Panc1 (cell line): ENCODE data around the gene TBC1D16. TPM values are rescaled to one million over a fixed set of nuclear protein-coding genes. Genes with fewer than 3 reads are reported as not detected.

Source experiments
- ATAC-seq: fragments of 200-7000 bp; cut with Tn5 transposase; 2 replicates; pipeline ENCODE4 v1.9.1; 2020; ENCODE audit warnings: mild to moderate bottlenecking, moderate library complexity
- BruUV-seq: library from RNA; stranded (reverse); fragments of 400-500 nt; replicated peaks from 2 replicates; lab custom pipeline; 2021; lab: Mats Ljungman, UMichigan
- CTCF ChIA-PET: fragments of 300-600 bp; sonication (Branson Sonifier 250); formaldehyde crosslinking; loops from one replicate; lab custom pipeline; 2022; ENCODE audit warnings: antibody characterized with exemption; lab: Charles Lee
- POLR2A ChIA-PET: fragments of 300-600 bp; sonication (Branson Sonifier 250); formaldehyde crosslinking; loops from one replicate; lab custom pipeline; 2022; ENCODE audit warnings: antibody characterized with exemption; lab: Charles Lee
- DNase-seq: peaks from one replicate; pipeline ENCODE4 v3.0.0-alpha.2; 2010; ENCODE audit warnings: low read depth, low spot score
- H3K27ac ChIP-seq: 2 replicates; pipeline ENCODE4 v1.5.1; 2011; ENCODE audit warnings: mild to moderate bottlenecking, low read length, inconsistent platforms
- H3K27me3 ChIP-seq: fragments of 200-500 bp; sonication (Bioruptor generic); 2 replicates; pipeline ENCODE4 v1.6.0; 2014; ENCODE audit warnings: low read length, inconsistent platforms; ENCODE audit not compliant: control insufficient read depth, insufficient read depth
- H3K36me3 ChIP-seq: fragments of 200-500 bp; sonication (Bioruptor generic); 2 replicates; pipeline ENCODE4 v1.5.1; 2014; ENCODE audit warnings: inconsistent platforms, mild to moderate bottlenecking, low read length, moderate library complexity; ENCODE audit not compliant: control insufficient read depth, insufficient read depth
- H3K4me1 ChIP-seq: 2 replicates; pipeline ENCODE4 v1.5.1; 2011; ENCODE audit warnings: inconsistent platforms, mild to moderate bottlenecking, low read length, moderate library complexity; ENCODE audit not compliant: control insufficient read depth, insufficient read depth
- H3K4me3 ChIP-seq, 2 experiments: 2 replicates each; pipeline ENCODE4 v1.5.1; 2011 to 2012; ENCODE audit warnings: low read depth in 2 of 2, low read length in 2 of 2, mild to moderate bottlenecking in 2 of 2, inconsistent platforms in 1 of 2, moderate library complexity in 1 of 2
- H3K9me3 ChIP-seq: fragments of 200-500 bp; sonication (Bioruptor generic); 2 replicates; pipeline ENCODE4 v1.5.1; 2014; ENCODE audit warnings: low read depth, mild to moderate bottlenecking, inconsistent platforms, low read length, moderate library complexity; ENCODE audit not compliant: control insufficient read depth, insufficient read depth
- CTCF ChIP-seq: fragments of 450-650 bp; IDR thresholded peaks from 2 replicates; pipeline ENCODE4 v1.5.1; 2017; ENCODE audit warnings: mild to moderate bottlenecking
- POLR2AphosphoS5 ChIP-seq: IDR thresholded peaks from 2 replicates; pipeline ENCODE4 v1.6.1; 2012; ENCODE audit warnings: mild to moderate bottlenecking, low read depth, low read length, moderate library complexity
- SIN3A ChIP-seq: IDR thresholded peaks from 2 replicates; pipeline ENCODE4 v1.6.1; 2012; ENCODE audit warnings: low read depth, mild to moderate bottlenecking, low read length, moderate library complexity, borderline replicate concordance; ENCODE audit not compliant: insufficient read depth
- TCF7L2 ChIP-seq: IDR thresholded peaks from 2 replicates; pipeline ENCODE4 v1.6.1; 2011; ENCODE audit warnings: mild to moderate bottlenecking, low read depth, low read length, inconsistent platforms
- in situ Hi-C: cut with HindIII; loops from 2 replicates; pipeline ENCODE4 v1.10.0; 2016; ENCODE audit warnings: low sequenced_read_pairs, low pct_unique_long_range_greater_than_20kb
- intact Hi-C: fragments of 100-400 bp; cut with micrococcal nuclease; formaldehyde crosslinking; loops from one replicate; pipeline ENCODE4 v1.10.0; 2022; ENCODE audit not compliant: unreplicated experiment
- total RNA-seq: library from RNA; stranded (reverse); gene quantifications from one replicate; pipeline ENCODE4 v1.2.1, GENCODE V29; 2021; ENCODE audit not compliant: unreplicated experiment
- TF ChIP-seq, protein P1 (sequence below), 2 experiments: IDR thresholded peaks; 2 replicates each; pipeline ENCODE4 v1.6.1; 2011 to 2012; ENCODE audit warnings: low read depth in 2 of 2, control low read depth in 1 of 2, low read length in 1 of 2, mild to moderate bottlenecking in 1 of 2, moderate library complexity in 1 of 2; ENCODE audit not compliant: insufficient read depth in 1 of 2

TBC1D16 gene
- total RNA-seq, 1 experiment from 2014 or later = 41.6 TPM

GRCh38 chr17:79914813-79915740 lies 120.6 kb downstream of the TBC1D16 start:
- ATAC-seq (no peak), DNase-seq (no peak)
- Histone ChIP-seq H3K27ac (no peak overlapping the region), H3K4me3 (no peak overlapping the region), H3K4me1 (peaks cover 26% of the 10 kb centered on the region), H3K27me3 (no peaks in the 10 kb centered on the region), H3K9me3 (no peaks in the 10 kb centered on the region), H3K36me3 (no peaks in the 10 kb centered on the region)
- ChIA-PET CTCF (interaction anchor here (1.1 kb wide), 1 partner anchor 80 kb away, joined by 3 read pairs; no protein-coding TSS in a partner anchor), POLR2A (no interaction called here)
- BruUV-seq = no TSS peak
- TF ChIP-seq, protein P1, sequence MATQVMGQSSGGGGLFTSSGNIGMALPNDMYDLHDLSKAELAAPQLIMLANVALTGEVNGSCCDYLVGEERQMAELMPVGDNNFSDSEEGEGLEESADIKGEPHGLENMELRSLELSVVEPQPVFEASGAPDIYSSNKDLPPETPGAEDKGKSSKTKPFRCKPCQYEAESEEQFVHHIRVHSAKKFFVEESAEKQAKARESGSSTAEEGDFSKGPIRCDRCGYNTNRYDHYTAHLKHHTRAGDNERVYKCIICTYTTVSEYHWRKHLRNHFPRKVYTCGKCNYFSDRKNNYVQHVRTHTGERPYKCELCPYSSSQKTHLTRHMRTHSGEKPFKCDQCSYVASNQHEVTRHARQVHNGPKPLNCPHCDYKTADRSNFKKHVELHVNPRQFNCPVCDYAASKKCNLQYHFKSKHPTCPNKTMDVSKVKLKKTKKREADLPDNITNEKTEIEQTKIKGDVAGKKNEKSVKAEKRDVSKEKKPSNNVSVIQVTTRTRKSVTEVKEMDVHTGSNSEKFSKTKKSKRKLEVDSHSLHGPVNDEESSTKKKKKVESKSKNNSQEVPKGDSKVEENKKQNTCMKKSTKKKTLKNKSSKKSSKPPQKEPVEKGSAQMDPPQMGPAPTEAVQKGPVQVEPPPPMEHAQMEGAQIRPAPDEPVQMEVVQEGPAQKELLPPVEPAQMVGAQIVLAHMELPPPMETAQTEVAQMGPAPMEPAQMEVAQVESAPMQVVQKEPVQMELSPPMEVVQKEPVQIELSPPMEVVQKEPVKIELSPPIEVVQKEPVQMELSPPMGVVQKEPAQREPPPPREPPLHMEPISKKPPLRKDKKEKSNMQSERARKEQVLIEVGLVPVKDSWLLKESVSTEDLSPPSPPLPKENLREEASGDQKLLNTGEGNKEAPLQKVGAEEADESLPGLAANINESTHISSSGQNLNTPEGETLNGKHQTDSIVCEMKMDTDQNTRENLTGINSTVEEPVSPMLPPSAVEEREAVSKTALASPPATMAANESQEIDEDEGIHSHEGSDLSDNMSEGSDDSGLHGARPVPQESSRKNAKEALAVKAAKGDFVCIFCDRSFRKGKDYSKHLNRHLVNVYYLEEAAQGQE (IDR thresholded peaks at IDR 0.05; ENCODE audit: insufficient read depth in 1 of 2, low read depth in 2 of 2, low read length in 1 of 2) = no peak
- TF ChIP-seq TCF7L2 (no peak), POLR2AphosphoS5 (no peak), SIN3A (no peak), CTCF (no peak)
- in situ Hi-C loops = no loop called here
- intact Hi-C loops = loop anchor here (10.0 kb wide), 1 partner anchor 70 kb away; no protein-coding TSS in a partner anchor

GRCh38 chr17:79913896-79914812 lies 121.5 kb downstream of the TBC1D16 start:
- Histone ChIP-seq H3K36me3 (no peaks in the 10 kb centered on the region), H3K4me3 (no peak overlapping the region), H3K27me3 (no peaks in the 10 kb centered on the region), H3K27ac (no peak overlapping the region), H3K4me1 (peaks cover 19% of the 10 kb centered on the region), H3K9me3 (no peaks in the 10 kb centered on the region)
- POLR2A ChIA-PET = no interaction called here
- no peak for ATAC-seq
- intact Hi-C loops = loop anchor here (10.0 kb wide), 1 partner anchor 69 kb away; no protein-coding TSS in a partner anchor
- in situ Hi-C loops = no loop called here
- CTCF ChIA-PET = interaction anchor here (0.7 kb wide), 1 partner anchor 10 kb away, joined by 3 read pairs; no protein-coding TSS in a partner anchor
- no peak for DNase-seq
- TF ChIP-seq TCF7L2 (no peak), CTCF (no peak), SIN3A (no peak), POLR2AphosphoS5 (no peak)
- TF ChIP-seq, protein P1 (IDR thresholded peaks at IDR 0.05; ENCODE audit: insufficient read depth in 1 of 2, low read depth in 2 of 2, low read length in 1 of 2) = no peak
- no TSS peak for BruUV-seq
